ENCODE data around the gene SLC9A9.

The SLC9A9 gene

GRCh38 chr3:143830063-143830462 lies 18.2 kb downstream of the SLC9A9 start:
- Mint-ChIP-seq H3K4me3 (no peak overlapping the region), H3K27me3 (no peaks in the 10 kb centered on the region), H3K36me3 (peaks cover 15% of the 10 kb centered on the region), H3K4me1 (peaks cover 26% of the 10 kb centered on the region), H3K9me3 (peaks cover 7% of the 10 kb centered on the region), H3K27ac (no peak overlapping the region)
- ATAC-seq: no peak

- no peak for ATAC-seq
- Mint-ChIP-seq H3K27ac (no peak overlapping the region), H3K4me1 (peaks cover 20% of the 10 kb centered on the region)
Measured at GRCh38 chr3:143827425-143827824, 20.8 kb downstream of the SLC9A9 start.

GRCh38 chr3:143826296-143826695 lies 22.0 kb downstream of the SLC9A9 start:
- H3K4me1 Mint-ChIP-seq: peaks cover 15% of the 10 kb centered on the region
- H3K36me3 Mint-ChIP-seq: peaks cover 19% of the 10 kb centered on the region
- peaks cover 7% of the 10 kb centered on the region for H3K9me3 Mint-ChIP-seq
- H3K27ac Mint-ChIP-seq: peak overlapping the region; percentile 24
- no peak for ATAC-seq
- no peak overlapping the region for H3K4me3 Mint-ChIP-seq
- no peaks in the 10 kb centered on the region for H3K27me3 Mint-ChIP-seq

More at GRCh38 chr3:143827425-143827824, 20.8 kb downstream of the SLC9A9 start:
- Mint-ChIP-seq H3K27me3 (no peaks in the 10 kb centered on the region), H3K36me3 (peaks cover 19% of the 10 kb centered on the region), H3K4me3 (no peak overlapping the region), H3K9me3 (peaks cover 7% of the 10 kb centered on the region)

- H3K4me1 Mint-ChIP-seq: peaks cover 15% of the 10 kb centered on the region
Measured at GRCh38 chr3:143825513-143825912, 22.8 kb downstream of the SLC9A9 start.

GRCh38 chr3:143824735-143825385 lies 23.4 kb downstream of the SLC9A9 start:
- Mint-ChIP-seq H3K36me3 (peaks cover 19% of the 10 kb centered on the region), H3K4me3 (no peak overlapping the region), H3K27ac (no peak overlapping the region), H3K9me3 (peaks cover 7% of the 10 kb centered on the region), H3K27me3 (no peaks in the 10 kb centered on the region), H3K4me1 (peaks cover 15% of the 10 kb centered on the region)
- ATAC-seq: no peak

More at GRCh38 chr3:143825513-143825912, 22.8 kb downstream of the SLC9A9 start:
- H3K9me3 Mint-ChIP-seq: peaks cover 7% of the 10 kb centered on the region
- H3K36me3 Mint-ChIP-seq: peaks cover 19% of the 10 kb centered on the region
- H3K4me3 Mint-ChIP-seq: no peak overlapping the region
- peak overlapping the region; percentile 24 for H3K27ac Mint-ChIP-seq
- H3K27me3 Mint-ChIP-seq: no peaks in the 10 kb centered on the region
- ATAC-seq: no peak

- no peaks in the 10 kb centered on the region for H3K27me3 Mint-ChIP-seq
- H3K36me3 Mint-ChIP-seq: peaks cover 14% of the 10 kb centered on the region
- no peak overlapping the region for H3K4me3 Mint-ChIP-seq
- H3K4me1 Mint-ChIP-seq: peaks cover 15% of the 10 kb centered on the region
- peaks cover 7% of the 10 kb centered on the region for H3K9me3 Mint-ChIP-seq
- no peak for ATAC-seq
- H3K27ac Mint-ChIP-seq: no peak overlapping the region
Measured at GRCh38 chr3:143822798-143823197, 25.5 kb downstream of the SLC9A9 start.

GRCh38 chr3:143822374-143822773 lies 25.9 kb downstream of the SLC9A9 start:
- peaks cover 7% of the 10 kb centered on the region for H3K9me3 Mint-ChIP-seq
- no peaks in the 10 kb centered on the region for H3K27me3 Mint-ChIP-seq
- H3K27ac Mint-ChIP-seq: no peak overlapping the region
- no peak overlapping the region for H3K4me3 Mint-ChIP-seq
- H3K4me1 Mint-ChIP-seq: peaks cover 15% of the 10 kb centered on the region
- H3K36me3 Mint-ChIP-seq: peaks cover 14% of the 10 kb centered on the region
- no peak for ATAC-seq

GRCh38 chr3:143821862-143822261 lies 26.4 kb downstream of the SLC9A9 start:
- no peak overlapping the region for H3K4me3 Mint-ChIP-seq
- ATAC-seq: no peak
- H3K27me3 Mint-ChIP-seq: no peaks in the 10 kb centered on the region
- peaks cover 14% of the 10 kb centered on the region for H3K36me3 Mint-ChIP-seq
- no peak overlapping the region for H3K27ac Mint-ChIP-seq
- H3K9me3 Mint-ChIP-seq: peaks cover 7% of the 10 kb centered on the region
- H3K4me1 Mint-ChIP-seq: peaks cover 14% of the 10 kb centered on the region

GRCh38 chr3:143820466-143821221 lies 27.6 kb downstream of the SLC9A9 start:
- no peak overlapping the region for H3K27ac Mint-ChIP-seq
- peaks cover 5% of the 10 kb centered on the region for H3K36me3 Mint-ChIP-seq
- no peak for ATAC-seq
- H3K4me3 Mint-ChIP-seq: no peak overlapping the region
- H3K9me3 Mint-ChIP-seq: no peaks in the 10 kb centered on the region
- H3K27me3 Mint-ChIP-seq: no peaks in the 10 kb centered on the region
- H3K4me1 Mint-ChIP-seq: peaks cover 2% of the 10 kb centered on the region

GRCh38 chr3:143819890-143820289 lies 28.4 kb downstream of the SLC9A9 start:
- no peak overlapping the region for H3K27ac Mint-ChIP-seq
- no peaks in the 10 kb centered on the region for H3K9me3 Mint-ChIP-seq
- H3K4me1 Mint-ChIP-seq: peaks cover 3% of the 10 kb centered on the region
- no peak for ATAC-seq
- no peak overlapping the region for H3K4me3 Mint-ChIP-seq
- H3K36me3 Mint-ChIP-seq: peaks cover 7% of the 10 kb centered on the region
- H3K27me3 Mint-ChIP-seq: no peaks in the 10 kb centered on the region

GRCh38 chr3:143814443-143814889 lies 33.8 kb downstream of the SLC9A9 start:
- Mint-ChIP-seq H3K4me3 (no peak overlapping the region), H3K4me1 (peaks cover 40% of the 10 kb centered on the region), H3K36me3 (peaks cover 6% of the 10 kb centered on the region), H3K27me3 (no peaks in the 10 kb centered on the region), H3K27ac (peak overlapping the region; percentile 5), H3K9me3 (no peaks in the 10 kb centered on the region)
- no peak for ATAC-seq

- Mint-ChIP-seq H3K9me3 (no peaks in the 10 kb centered on the region), H3K36me3 (peaks cover 6% of the 10 kb centered on the region), H3K27ac (no peak overlapping the region), H3K4me3 (no peak overlapping the region), H3K27me3 (no peaks in the 10 kb centered on the region), H3K4me1 (peaks cover 40% of the 10 kb centered on the region)
- no peak for ATAC-seq
Measured at GRCh38 chr3:143812481-143812880, 35.8 kb downstream of the SLC9A9 start.

GRCh38 chr3:143811602-143812001 lies 36.7 kb downstream of the SLC9A9 start:
- H3K36me3 Mint-ChIP-seq: peaks cover 6% of the 10 kb centered on the region
- no peaks in the 10 kb centered on the region for H3K9me3 Mint-ChIP-seq
- H3K4me1 Mint-ChIP-seq: peaks cover 40% of the 10 kb centered on the region
- no peaks in the 10 kb centered on the region for H3K27me3 Mint-ChIP-seq
- H3K4me3 Mint-ChIP-seq: no peak overlapping the region
- H3K27ac Mint-ChIP-seq: no peak overlapping the region
- ATAC-seq: no peak

- Mint-ChIP-seq H3K27me3 (no peaks in the 10 kb centered on the region), H3K4me3 (no peak overlapping the region)
- no peak for ATAC-seq
Measured at GRCh38 chr3:143810953-143811265, 37.4 kb downstream of the SLC9A9 start.

GRCh38 chr3:143810166-143810952 lies 37.9 kb downstream of the SLC9A9 start:
- Mint-ChIP-seq H3K4me3 (no peak overlapping the region), H3K36me3 (peaks cover 6% of the 10 kb centered on the region), H3K9me3 (no peaks in the 10 kb centered on the region), H3K27ac (no peak overlapping the region), H3K27me3 (no peaks in the 10 kb centered on the region), H3K4me1 (peaks cover 49% of the 10 kb centered on the region)
- ATAC-seq: no peak

More at GRCh38 chr3:143810953-143811265, 37.4 kb downstream of the SLC9A9 start:
- H3K9me3 Mint-ChIP-seq: no peaks in the 10 kb centered on the region
- H3K36me3 Mint-ChIP-seq: peaks cover 6% of the 10 kb centered on the region
- no peak overlapping the region for H3K27ac Mint-ChIP-seq
- peaks cover 45% of the 10 kb centered on the region for H3K4me1 Mint-ChIP-seq
